Uterus (tissue), 4 donors: ENCODE measurements around the gene TMEM51. TPM values are rescaled to one million over a fixed set of nuclear protein-coding genes. Genes with fewer than 3 reads are reported as not detected.
"Not testable (repeated sequence)": the region's sequence is repeated elsewhere in the genome, so short reads cannot be mapped to it uniquely, and the experiment has no call there.

Experiments used
- DNase-seq, 2 donors: peaks; one replicate each; pipeline ENCODE4 v3.0.0-alpha.2; 2019 to 2020
- H3K27ac ChIP-seq, 2 donors: fragments of 200-600 bp; sonication (generic); 1 replicate in 1 of 2; 2 replicates in 1 of 2; pipeline ENCODE4 v1.5.1; 2016 to 2018
- H3K27me3 ChIP-seq, 2 donors: fragments of 200-600 bp; sonication (generic); one replicate each; pipeline ENCODE4 v1.5.1; 2018 to 2019; ENCODE audit warnings: control low read depth in 1 of 2
- H3K36me3 ChIP-seq, 2 donors: fragments of 200-600 bp; sonication (generic); one replicate each; pipeline ENCODE4 v1.5.1; 2019; ENCODE audit warnings: control low read depth in 1 of 2
- H3K4me1 ChIP-seq, 2 donors: fragments of 200-600 bp; sonication (generic); one replicate each; pipeline ENCODE4 v1.5.1; 2018 to 2019; ENCODE audit warnings: control low read depth in 1 of 2
- H3K4me3 ChIP-seq, 2 donors: fragments of 200-600 bp; sonication (generic); 1 replicate in 1 of 2; 2 replicates in 1 of 2; pipeline ENCODE4 v1.5.1; 2018 to 2019; ENCODE audit warnings: mild to moderate bottlenecking in 1 of 2
- H3K9me3 ChIP-seq, 2 donors: fragments of 200-600 bp; sonication (generic); one replicate each; pipeline ENCODE4 v1.5.1; 2019; ENCODE audit warnings: control low read depth in 1 of 2
- CTCF ChIP-seq, 4 experiments: fragments of 200-600 bp in 2 of 4; fragments of 450-650 bp in 2 of 4; sonication (generic) in 2 of 4; IDR thresholded peaks; one replicate each; pipeline ENCODE4 v1.5.1; 2016 to 2019; ENCODE audit warnings: antibody characterized with exemption in 4 of 4, mild to moderate bottlenecking in 2 of 4, moderate library complexity in 1 of 4
- POLR2A ChIP-seq, 2 donors: fragments of 450-650 bp; IDR thresholded peaks; one replicate each; pipeline ENCODE4 v1.6.1; 2016; ENCODE audit warnings: antibody characterized with exemption in 2 of 2, mild to moderate bottlenecking in 1 of 2, moderate library complexity in 1 of 2
- intact Hi-C: fragments of 100-400 bp; cut with DNase I; formaldehyde crosslinking; loops from one replicate; pipeline ENCODE4 v1.15.1; 2023; ENCODE audit warnings: low total_unique reads
- total RNA-seq, 4 donors: library from RNA; depleted of rRNA in 3 of 4; stranded (reverse); fragments of >200 nt in 3 of 4; gene quantifications; one replicate each; pipeline versions ENCODE4 v1.1.0 to v1.2.4, GENCODE V29; 2014 to 2023
- donor health status: DM: yes; HTN: yes; CAD: no.

Gene TMEM51
- total RNA-seq, 4 donors from 2014 or later: 1.3 to 45.0 (median 9.9) TPM

GRCh38 chr1:15172405-15173259 lies 19.1 kb downstream of the TMEM51 start:
- Histone ChIP-seq H3K4me3 (no peak overlapping the region), H3K27me3 (no peaks in the 10 kb centered on the region), H3K4me1 (no peaks in the 10 kb centered on the region), H3K36me3 (no peaks in the 10 kb centered on the region), H3K9me3 (no peaks in the 10 kb centered on the region), H3K27ac (no peak overlapping the region)
- no peak for TF ChIP-seq POLR2A (IDR thresholded peaks at IDR 0.05)
- no peak for TF ChIP-seq CTCF (IDR thresholded peaks at IDR 0.05)
- intact Hi-C loops: no loop called here
- no peak for DNase-seq

- DNase-seq: no peak
- Histone ChIP-seq H3K9me3 (no peaks in the 10 kb centered on the region), H3K4me1 (no peaks in the 10 kb centered on the region), H3K36me3 (no peaks in the 10 kb centered on the region), H3K27me3 (no peaks in the 10 kb centered on the region), H3K4me3 (no peak overlapping the region), H3K27ac (no peak overlapping the region)
- intact Hi-C loops: no loop called here
- no peak for TF ChIP-seq POLR2A (IDR thresholded peaks at IDR 0.05)
- no peak for TF ChIP-seq CTCF (IDR thresholded peaks at IDR 0.05)
These were observed 20.5 kb downstream of the TMEM51 start for GRCh38 chr1:15173863-15174614.

GRCh38 chr1:15174615-15174983 lies 21.1 kb downstream of the TMEM51 start:
- H3K4me1 ChIP-seq: no peaks in the 10 kb centered on the region
- no peak for TF ChIP-seq CTCF (IDR thresholded peaks at IDR 0.05)
- no peak for TF ChIP-seq POLR2A (IDR thresholded peaks at IDR 0.05)
- H3K36me3 ChIP-seq: no peaks in the 10 kb centered on the region
- H3K27me3 ChIP-seq: no peaks in the 10 kb centered on the region
- intact Hi-C loops: no loop called here
- no peak overlapping the region for H3K27ac ChIP-seq
- no peak overlapping the region for H3K4me3 ChIP-seq
- no peaks in the 10 kb centered on the region for H3K9me3 ChIP-seq
- DNase-seq: no peak

- H3K27me3 ChIP-seq, intact Hi-C loops, H3K36me3 ChIP-seq, H3K27ac ChIP-seq, H3K4me3 ChIP-seq, H3K9me3 ChIP-seq, DNase-seq, H3K4me1 ChIP-seq: not testable (repeated sequence)
These were observed 22.0 kb downstream of the TMEM51 start for GRCh38 chr1:15175324-15176094.

- no peak overlapping the region for H3K4me3 ChIP-seq
- no peaks in the 10 kb centered on the region for H3K36me3 ChIP-seq
- TF ChIP-seq POLR2A (IDR thresholded peaks at IDR 0.05): no peak
- TF ChIP-seq CTCF (IDR thresholded peaks at IDR 0.05): no peak
- intact Hi-C loops: no loop called here
- DNase-seq: no peak
- H3K9me3 ChIP-seq: no peaks in the 10 kb centered on the region
- H3K27me3 ChIP-seq: no peaks in the 10 kb centered on the region
- no peak overlapping the region for H3K27ac ChIP-seq
- no peaks in the 10 kb centered on the region for H3K4me1 ChIP-seq
These were observed 22.6 kb downstream of the TMEM51 start for GRCh38 chr1:15176120-15176519.
